ENCODE data around the gene PCDHGA4.
"Not testable (repeated sequence)": the region's sequence is repeated elsewhere in the genome, so short reads cannot be mapped to it uniquely, and the experiment has no call there.

Gene PCDHGA4

DNA sequence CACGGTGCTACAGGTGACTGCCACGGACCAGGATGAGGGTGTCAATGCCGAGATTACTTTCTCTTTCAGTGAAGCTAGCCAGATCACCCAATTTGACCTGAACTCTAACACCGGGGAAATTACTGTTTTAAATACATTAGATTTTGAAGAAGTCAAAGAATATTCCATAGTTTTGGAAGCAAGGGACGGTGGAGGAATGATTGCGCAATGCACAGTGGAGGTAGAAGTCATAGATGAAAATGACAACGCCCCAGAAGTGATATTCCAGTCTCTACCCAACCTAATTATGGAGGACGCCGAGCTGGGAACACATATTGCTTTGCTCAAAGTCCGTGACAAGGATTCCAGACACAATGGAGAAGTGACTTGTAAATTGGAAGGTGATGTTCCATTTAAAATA, 33.8 kb downstream of the PCDHGA4 start:
- H3K4me3 ChIP-seq (replicated peaks; ENCODE audit: low read depth, low read length): no peak overlapping the region
- DNase-seq (ENCODE audit: extremely low read depth, low read depth): no peak
- TF ChIP-seq, protein P1, sequence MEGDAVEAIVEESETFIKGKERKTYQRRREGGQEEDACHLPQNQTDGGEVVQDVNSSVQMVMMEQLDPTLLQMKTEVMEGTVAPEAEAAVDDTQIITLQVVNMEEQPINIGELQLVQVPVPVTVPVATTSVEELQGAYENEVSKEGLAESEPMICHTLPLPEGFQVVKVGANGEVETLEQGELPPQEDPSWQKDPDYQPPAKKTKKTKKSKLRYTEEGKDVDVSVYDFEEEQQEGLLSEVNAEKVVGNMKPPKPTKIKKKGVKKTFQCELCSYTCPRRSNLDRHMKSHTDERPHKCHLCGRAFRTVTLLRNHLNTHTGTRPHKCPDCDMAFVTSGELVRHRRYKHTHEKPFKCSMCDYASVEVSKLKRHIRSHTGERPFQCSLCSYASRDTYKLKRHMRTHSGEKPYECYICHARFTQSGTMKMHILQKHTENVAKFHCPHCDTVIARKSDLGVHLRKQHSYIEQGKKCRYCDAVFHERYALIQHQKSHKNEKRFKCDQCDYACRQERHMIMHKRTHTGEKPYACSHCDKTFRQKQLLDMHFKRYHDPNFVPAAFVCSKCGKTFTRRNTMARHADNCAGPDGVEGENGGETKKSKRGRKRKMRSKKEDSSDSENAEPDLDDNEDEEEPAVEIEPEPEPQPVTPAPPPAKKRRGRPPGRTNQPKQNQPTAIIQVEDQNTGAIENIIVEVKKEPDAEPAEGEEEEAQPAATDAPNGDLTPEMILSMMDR (IDR thresholded peaks at IDR 0.05; ENCODE audit: low read depth, low read length, missing control alignments): no peak

DNA sequence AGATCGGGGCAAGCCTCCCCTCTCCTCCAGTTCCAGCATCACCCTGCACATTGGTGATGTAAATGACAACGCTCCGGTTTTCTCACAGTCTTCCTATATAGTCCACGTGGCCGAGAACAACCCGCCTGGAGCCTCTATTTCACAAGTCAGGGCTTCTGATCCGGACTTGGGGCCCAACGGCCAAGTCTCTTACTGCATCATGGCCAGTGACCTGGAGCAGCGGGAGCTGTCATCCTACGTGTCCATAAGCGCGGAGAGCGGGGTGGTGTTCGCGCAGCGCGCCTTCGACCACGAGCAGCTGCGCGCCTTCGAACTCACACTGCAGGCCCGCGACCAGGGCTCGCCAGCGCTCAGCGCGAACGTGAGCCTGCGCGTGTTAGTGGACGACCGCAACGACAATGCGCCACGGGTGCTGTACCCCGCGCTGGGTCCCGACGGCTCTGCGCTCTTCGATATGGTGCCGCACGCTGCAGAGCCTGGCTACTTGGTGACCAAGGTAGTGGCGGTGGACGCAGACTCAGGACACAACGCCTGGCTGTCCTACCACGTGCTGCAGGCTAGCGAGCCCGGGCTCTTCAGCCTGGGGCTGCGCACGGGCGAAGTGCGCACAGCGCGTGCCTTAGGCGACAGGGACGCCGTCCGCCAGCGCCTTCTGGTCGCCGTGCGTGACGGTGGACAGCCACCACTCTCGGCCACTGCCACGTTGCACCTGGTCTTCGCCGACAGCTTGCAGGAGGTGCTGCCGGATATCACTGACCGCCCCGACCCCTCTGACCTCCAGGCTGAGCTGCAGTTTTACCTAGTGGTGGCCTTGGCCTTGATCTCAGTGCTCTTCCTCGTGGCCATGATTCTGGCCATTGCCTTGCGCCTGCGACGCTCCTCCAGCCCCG, 34.6 kb downstream of the PCDHGA4 start:
- no peak for DNase-seq (ENCODE audit: extremely low read depth, low read depth)
- H3K4me3 ChIP-seq (replicated peaks; ENCODE audit: low read depth, low read length): no peak overlapping the region
- TF ChIP-seq, protein P1 (IDR thresholded peaks at IDR 0.05; ENCODE audit: low read depth, low read length, missing control alignments): no peak

DNA sequence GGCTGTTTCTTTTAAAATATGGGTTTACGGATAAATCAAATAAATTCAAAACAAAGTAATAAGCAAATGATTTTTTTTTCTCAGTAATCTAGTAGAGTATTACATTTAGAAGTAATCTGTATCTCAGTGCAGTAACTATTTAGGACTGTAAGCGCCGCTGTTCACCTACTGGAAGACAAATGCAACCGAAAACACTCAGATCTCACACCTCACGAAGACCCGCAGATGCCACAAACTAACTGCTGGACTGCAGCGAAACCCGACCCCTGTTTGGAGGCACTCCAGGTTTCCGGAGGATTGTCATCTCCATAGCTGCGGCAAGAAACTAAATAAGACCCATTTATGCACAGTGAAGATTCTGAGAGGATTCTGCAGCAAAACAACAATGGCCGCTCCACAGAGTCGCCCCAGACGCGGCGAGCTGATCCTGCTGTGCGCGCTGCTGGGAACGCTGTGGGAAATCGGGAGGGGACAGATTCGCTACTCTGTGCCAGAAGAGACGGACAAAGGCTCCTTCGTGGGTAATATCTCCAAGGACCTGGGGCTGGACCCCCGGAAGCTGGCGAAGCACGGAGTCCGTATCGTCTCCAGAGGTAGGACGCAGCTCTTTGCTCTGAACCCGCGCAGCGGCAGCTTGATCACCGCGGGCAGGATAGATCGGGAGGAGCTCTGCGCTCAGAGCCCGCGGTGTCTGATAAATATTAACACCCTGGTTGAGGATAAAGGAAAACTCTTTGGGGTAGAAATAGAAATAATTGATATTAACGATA, 37.8 kb downstream of the PCDHGA4 start, which contains the start of gene PCDHGA8:
Gene PCDHGA8 (plus strand): TSS at position 205 of the 770 bp plus-strand sequence. CDS start 181 bp downstream, at position 386.
- no peak for DNase-seq (ENCODE audit: extremely low read depth, low read depth)
- H3K4me3 ChIP-seq (replicated peaks; ENCODE audit: low read depth, low read length): no peak within 1 kb of the TSS
- TF ChIP-seq, protein P1 (IDR thresholded peaks at IDR 0.05; ENCODE audit: low read depth, low read length, missing control alignments): peak; percentile 19

DNA sequence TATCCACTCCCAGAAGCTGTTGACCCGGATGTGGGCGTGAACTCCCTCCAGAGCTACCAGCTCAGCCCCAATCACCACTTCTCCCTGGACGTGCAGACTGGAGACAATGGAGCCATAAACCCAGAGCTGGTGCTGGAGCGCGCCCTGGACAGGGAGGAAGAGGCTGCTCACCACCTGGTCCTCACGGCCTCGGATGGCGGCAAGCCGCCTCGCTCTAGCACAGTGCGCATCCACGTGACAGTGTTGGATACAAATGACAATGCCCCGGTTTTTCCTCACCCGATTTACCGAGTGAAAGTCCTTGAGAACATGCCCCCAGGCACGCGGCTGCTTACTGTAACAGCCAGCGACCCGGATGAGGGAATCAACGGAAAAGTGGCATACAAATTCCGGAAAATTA, 38.4 kb downstream of the PCDHGA4 start:
- H3K4me3 ChIP-seq (replicated peaks; ENCODE audit: low read depth, low read length): no peak overlapping the region
- TF ChIP-seq, protein P1 (IDR thresholded peaks at IDR 0.05; ENCODE audit: low read depth, low read length, missing control alignments): no peak
- DNase-seq (ENCODE audit: extremely low read depth, low read depth): no peak

DNA sequence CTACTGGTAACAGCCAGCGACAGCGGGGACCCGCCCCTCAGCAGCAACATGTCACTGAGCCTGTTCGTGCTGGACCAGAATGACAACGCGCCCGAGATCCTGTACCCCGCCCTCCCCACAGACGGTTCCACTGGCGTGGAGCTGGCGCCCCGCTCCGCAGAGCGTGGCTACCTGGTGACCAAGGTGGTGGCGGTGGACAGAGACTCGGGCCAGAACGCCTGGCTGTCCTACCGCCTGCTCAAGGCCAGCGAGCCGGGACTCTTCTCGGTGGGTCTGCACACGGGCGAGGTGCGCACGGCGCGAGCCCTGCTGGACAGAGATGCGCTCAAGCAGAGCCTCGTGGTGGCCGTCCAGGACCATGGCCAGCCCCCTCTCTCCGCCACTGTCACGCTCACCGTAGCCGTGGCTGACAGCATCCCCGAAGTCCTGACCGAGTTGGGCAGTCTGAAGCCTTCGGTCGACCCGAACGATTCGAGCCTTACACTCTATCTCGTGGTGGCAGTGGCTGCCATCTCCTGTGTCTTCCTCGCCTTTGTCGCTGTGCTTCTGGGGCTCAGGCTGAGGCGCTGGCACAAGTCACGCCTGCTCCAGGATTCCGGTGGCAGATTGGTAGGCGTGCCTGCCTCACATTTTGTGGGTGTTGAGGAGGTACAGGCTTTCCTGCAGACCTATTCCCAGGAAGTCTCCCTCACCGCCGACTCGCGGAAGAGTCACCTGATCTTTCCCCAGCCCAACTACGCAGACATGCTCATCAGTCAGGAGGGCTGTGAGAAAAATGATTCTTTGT, 39.8 kb downstream of the PCDHGA4 start:
- H3K4me3 ChIP-seq (replicated peaks; ENCODE audit: low read depth, low read length): not testable (repeated sequence)

DNA sequence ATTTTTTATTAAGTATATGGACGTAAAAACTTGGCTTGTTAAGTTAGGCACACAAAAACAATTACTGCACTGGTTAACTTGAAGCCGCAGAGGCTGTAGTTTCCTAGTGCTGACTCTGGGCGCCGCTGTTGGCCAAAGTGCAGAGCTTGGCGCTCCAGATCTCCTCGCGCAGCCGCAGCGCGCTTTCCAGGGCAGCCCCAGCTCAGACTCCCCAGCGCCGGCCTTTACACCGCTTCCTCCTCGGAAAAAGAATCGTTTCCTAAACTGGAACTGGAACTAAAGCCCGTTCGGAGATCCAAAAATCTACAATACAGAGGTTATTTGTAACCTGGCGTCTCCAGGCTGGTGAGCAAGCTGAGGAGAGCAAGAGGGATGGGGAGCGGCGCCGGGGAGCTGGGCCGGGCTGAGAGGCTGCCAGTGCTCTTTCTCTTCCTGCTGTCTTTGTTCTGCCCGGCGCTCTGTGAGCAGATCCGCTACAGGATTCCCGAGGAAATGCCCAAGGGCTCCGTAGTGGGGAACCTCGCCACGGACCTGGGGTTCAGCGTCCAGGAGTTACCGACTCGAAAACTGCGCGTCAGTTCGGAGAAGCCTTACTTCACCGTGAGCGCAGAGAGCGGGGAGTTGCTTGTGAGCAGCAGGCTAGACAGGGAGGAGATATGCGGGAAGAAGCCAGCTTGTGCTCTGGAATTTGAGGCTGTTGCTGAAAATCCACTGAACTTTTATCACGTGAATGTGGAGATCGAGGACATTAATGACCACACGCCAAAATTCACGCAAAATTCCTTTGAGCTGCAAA, 43.1 kb downstream of the PCDHGA4 start, which contains the start of gene PCDHGB5:
Gene PCDHGB5 (plus strand): TSS at position 192 of the 796 bp plus-strand sequence. CDS start 181 bp downstream, at position 373.
- DNase-seq (ENCODE audit: extremely low read depth, low read depth): not testable (repeated sequence)
- peak within 1 kb of the TSS; percentile 31 for H3K4me3 ChIP-seq (replicated peaks; ENCODE audit: low read depth, low read length)

More for the DNA sequence above, 39.8 kb downstream of the PCDHGA4 start:
- DNase-seq (ENCODE audit: extremely low read depth, low read depth): not testable (repeated sequence)

More for the DNA sequence above, 43.1 kb downstream of the PCDHGA4 start, which contains the start of gene PCDHGB5:
- TF ChIP-seq, protein P1 (IDR thresholded peaks at IDR 0.05; ENCODE audit: low read depth, low read length, missing control alignments): peak; percentile 66

Data from HFF-Myc (cell line).